Uterus (tissue), 4 donors: ENCODE results near the gene PAPSS2. TPM values are rescaled to one million over a fixed set of nuclear protein-coding genes. Genes with fewer than 3 reads are reported as not detected.
"Not testable (repeated sequence)": the region's sequence is repeated elsewhere in the genome, so short reads cannot be mapped to it uniquely, and the experiment has no call there.

Experiments
- DNase-seq, 2 donors: peaks; one replicate each; pipeline ENCODE4 v3.0.0-alpha.2; 2019 to 2020
- H3K27ac ChIP-seq, 2 donors: fragments of 200-600 bp; sonication (generic); 1 replicate in 1 of 2; 2 replicates in 1 of 2; pipeline ENCODE4 v1.5.1; 2016 to 2018
- H3K27me3 ChIP-seq, 2 donors: fragments of 200-600 bp; sonication (generic); one replicate each; pipeline ENCODE4 v1.5.1; 2018 to 2019; ENCODE audit warnings: control low read depth in 1 of 2
- H3K36me3 ChIP-seq, 2 donors: fragments of 200-600 bp; sonication (generic); one replicate each; pipeline ENCODE4 v1.5.1; 2019; ENCODE audit warnings: control low read depth in 1 of 2
- H3K4me1 ChIP-seq, 2 donors: fragments of 200-600 bp; sonication (generic); one replicate each; pipeline ENCODE4 v1.5.1; 2018 to 2019; ENCODE audit warnings: control low read depth in 1 of 2
- H3K4me3 ChIP-seq, 2 donors: fragments of 200-600 bp; sonication (generic); 1 replicate in 1 of 2; 2 replicates in 1 of 2; pipeline ENCODE4 v1.5.1; 2018 to 2019; ENCODE audit warnings: mild to moderate bottlenecking in 1 of 2
- H3K9me3 ChIP-seq, 2 donors: fragments of 200-600 bp; sonication (generic); one replicate each; pipeline ENCODE4 v1.5.1; 2019; ENCODE audit warnings: control low read depth in 1 of 2
- CTCF ChIP-seq, 4 experiments: fragments of 200-600 bp in 2 of 4; fragments of 450-650 bp in 2 of 4; sonication (generic) in 2 of 4; IDR thresholded peaks; one replicate each; pipeline ENCODE4 v1.5.1; 2016 to 2019; ENCODE audit warnings: antibody characterized with exemption in 4 of 4, mild to moderate bottlenecking in 2 of 4, moderate library complexity in 1 of 4
- POLR2A ChIP-seq, 2 donors: fragments of 450-650 bp; IDR thresholded peaks; one replicate each; pipeline ENCODE4 v1.6.1; 2016; ENCODE audit warnings: antibody characterized with exemption in 2 of 2, mild to moderate bottlenecking in 1 of 2, moderate library complexity in 1 of 2
- intact Hi-C: fragments of 100-400 bp; cut with DNase I; formaldehyde crosslinking; loops from one replicate; pipeline ENCODE4 v1.15.1; 2023; ENCODE audit warnings: low total_unique reads
- total RNA-seq, 4 donors: library from RNA; depleted of rRNA in 3 of 4; stranded (reverse); fragments of >200 nt in 3 of 4; gene quantifications; one replicate each; pipeline versions ENCODE4 v1.1.0 to v1.2.4, GENCODE V29; 2014 to 2023
- donor health status: DM: yes; HTN: yes; CAD: no.

PAPSS2 gene
- total RNA-seq, 4 donors from 2014 or later, result 16.2 to 30.2 (median 22.9) TPM

DNA sequence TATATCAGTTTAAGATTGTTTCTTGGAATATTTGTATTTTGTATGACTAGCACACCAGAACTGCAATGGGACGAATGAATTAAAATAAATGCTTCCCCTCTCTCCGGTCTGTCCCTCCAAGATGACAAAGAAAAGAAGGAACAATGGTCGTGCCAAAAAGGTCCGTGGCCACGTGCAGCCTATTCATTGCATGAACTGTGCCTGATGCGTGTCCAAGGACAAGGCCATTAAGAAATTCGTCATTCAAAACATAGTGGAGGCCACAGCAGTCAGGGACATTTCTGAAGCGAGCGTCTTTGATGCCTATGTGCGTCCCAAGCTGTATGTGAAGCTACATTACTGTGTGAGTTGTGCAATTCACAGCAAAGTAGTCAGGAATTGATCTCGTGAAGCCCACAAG, 17.2 kb upstream of the PAPSS2 start:
- H3K27me3 ChIP-seq, result no peaks in the 10 kb centered on the region
- H3K9me3 ChIP-seq, result no peaks in the 10 kb centered on the region
- H3K4me1 ChIP-seq, result no peaks in the 10 kb centered on the region
- H3K36me3 ChIP-seq, result no peaks in the 10 kb centered on the region
- TF ChIP-seq CTCF (IDR thresholded peaks at IDR 0.05), result no peak
- TF ChIP-seq POLR2A (IDR thresholded peaks at IDR 0.05), result no peak
- intact Hi-C loops, result no loop called here
- no peak overlapping the region for H3K4me3 ChIP-seq
- no peak for DNase-seq
- H3K27ac ChIP-seq, result no peak overlapping the region

- H3K27ac ChIP-seq, result no peak overlapping the region
- intact Hi-C loops, result no loop called here
- H3K27me3 ChIP-seq, result no peaks in the 10 kb centered on the region
- TF ChIP-seq CTCF (IDR thresholded peaks at IDR 0.05), result no peak
- TF ChIP-seq POLR2A (IDR thresholded peaks at IDR 0.05), result no peak
- no peaks in the 10 kb centered on the region for H3K36me3 ChIP-seq
- H3K4me1 ChIP-seq, result no peaks in the 10 kb centered on the region
- H3K9me3 ChIP-seq, result no peaks in the 10 kb centered on the region
- no peak for DNase-seq
- H3K4me3 ChIP-seq, result no peak overlapping the region
These were observed 16.7 kb upstream of the PAPSS2 start for GRCh38 chr10:87642988-87643387.

GRCh38 chr10:87643920-87644319, 15.8 kb upstream of the PAPSS2 start:
- TF ChIP-seq CTCF (IDR thresholded peaks at IDR 0.05) (no peak), POLR2A (IDR thresholded peaks at IDR 0.05) (no peak)
- Histone ChIP-seq H3K9me3 (no peaks in the 10 kb centered on the region), H3K4me1 (no peaks in the 10 kb centered on the region), H3K4me3 (no peak overlapping the region), H3K27me3 (no peaks in the 10 kb centered on the region), H3K36me3 (no peaks in the 10 kb centered on the region), H3K27ac (no peak overlapping the region)
- DNase-seq, result no peak
- intact Hi-C loops, result no loop called here

DNA sequence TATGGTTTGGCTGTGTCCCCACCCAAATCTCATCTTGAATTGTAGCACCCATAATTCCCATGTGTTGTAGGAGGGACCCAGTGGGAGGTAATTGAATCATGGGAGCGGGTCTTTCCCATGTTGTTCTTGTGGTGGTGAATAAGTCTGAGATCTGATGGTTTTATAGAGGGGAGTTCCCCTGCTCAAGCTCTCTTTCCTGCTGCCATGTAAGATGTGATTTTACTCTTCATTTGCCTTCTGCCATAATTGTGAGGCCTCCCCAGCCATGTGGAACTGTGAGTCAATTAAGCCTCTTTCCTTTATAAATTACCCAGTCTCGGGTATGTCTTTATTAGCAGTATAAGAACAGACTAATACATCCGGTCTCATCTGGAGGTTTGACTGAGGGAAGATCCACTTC, 15.2 kb upstream of the PAPSS2 start:
- H3K36me3 ChIP-seq, H3K27me3 ChIP-seq, H3K4me1 ChIP-seq, H3K27ac ChIP-seq, H3K9me3 ChIP-seq, intact Hi-C loops, DNase-seq, H3K4me3 ChIP-seq: not testable (repeated sequence)

DNA sequence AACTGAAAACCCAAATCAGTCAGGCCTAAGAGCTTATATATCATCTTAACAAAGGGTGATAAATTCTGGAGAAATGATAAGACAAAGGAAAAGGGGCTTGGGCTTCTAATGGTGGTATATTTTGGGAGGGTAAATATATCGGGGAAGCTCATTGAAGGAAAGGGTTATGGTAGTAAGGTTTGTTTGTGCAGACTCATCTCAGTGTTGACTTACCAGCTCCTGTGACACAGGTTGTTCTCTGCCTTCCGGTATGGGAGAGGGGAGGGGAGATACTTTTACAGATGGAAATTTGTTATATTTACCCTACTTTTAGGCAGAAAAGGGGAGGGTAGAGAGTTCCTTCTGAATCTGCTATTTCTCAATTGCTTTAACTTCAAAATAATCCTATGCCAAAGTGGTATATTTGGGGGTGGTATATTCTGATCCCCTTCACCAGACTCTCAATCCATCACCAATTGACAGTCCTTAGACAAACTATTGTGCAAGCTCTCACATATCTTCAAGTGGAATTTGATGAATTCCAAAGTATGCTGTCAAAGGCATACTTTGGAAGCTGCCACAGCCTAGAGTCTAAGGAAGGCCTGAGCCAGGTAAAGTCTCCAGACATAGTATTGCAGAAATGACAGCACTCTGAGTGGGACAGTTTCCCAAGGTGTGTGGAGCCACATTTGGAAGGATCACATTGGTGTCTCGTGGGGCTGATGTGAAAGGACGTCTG, 13.3 kb upstream of the PAPSS2 start:
- TF ChIP-seq POLR2A (IDR thresholded peaks at IDR 0.05), result no peak
- TF ChIP-seq CTCF (IDR thresholded peaks at IDR 0.05), result no peak
- no peak for DNase-seq
- H3K36me3 ChIP-seq, result no peaks in the 10 kb centered on the region
- H3K27me3 ChIP-seq, result no peaks in the 10 kb centered on the region
- no peak overlapping the region for H3K4me3 ChIP-seq
- no peaks in the 10 kb centered on the region for H3K4me1 ChIP-seq
- intact Hi-C loops, result no loop called here
- H3K27ac ChIP-seq, result no peak overlapping the region
- H3K9me3 ChIP-seq, result no peaks in the 10 kb centered on the region

- TF ChIP-seq CTCF (IDR thresholded peaks at IDR 0.05) (no peak), POLR2A (IDR thresholded peaks at IDR 0.05) (no peak)
- Histone ChIP-seq H3K36me3 (no peaks in the 10 kb centered on the region), H3K27me3 (no peaks in the 10 kb centered on the region), H3K9me3 (no peaks in the 10 kb centered on the region), H3K27ac (no peak overlapping the region), H3K4me3 (no peak overlapping the region), H3K4me1 (no peaks in the 10 kb centered on the region)
- no peak for DNase-seq
- intact Hi-C loops, result no loop called here
These were observed 12.7 kb upstream of the PAPSS2 start for GRCh38 chr10:87646935-87647334.
